UCSD-AML1 (cell line): ENCODE results near the gene KCNS1.

Experiments
- DNase-seq: peaks from one replicate; lab custom pipeline; 2025; ENCODE audit not compliant: unreplicated experiment; lab: John Stamatoyannopoulos, UW

Gene KCNS1

GRCh38 chr20:45051204-45052060 lies 49.5 kb downstream of the KCNS1 start:
- no peak for DNase-seq

GRCh38 chr20:45049904-45050471 lies 50.9 kb downstream of the KCNS1 start:
- DNase-seq, result no peak

- no peak for DNase-seq
These were observed 51.5 kb downstream of the KCNS1 start for GRCh38 chr20:45049438-45049837.

- DNase-seq, result no peak
These were observed 53.3 kb downstream of the KCNS1 start for GRCh38 chr20:45047581-45048119.

DNA sequence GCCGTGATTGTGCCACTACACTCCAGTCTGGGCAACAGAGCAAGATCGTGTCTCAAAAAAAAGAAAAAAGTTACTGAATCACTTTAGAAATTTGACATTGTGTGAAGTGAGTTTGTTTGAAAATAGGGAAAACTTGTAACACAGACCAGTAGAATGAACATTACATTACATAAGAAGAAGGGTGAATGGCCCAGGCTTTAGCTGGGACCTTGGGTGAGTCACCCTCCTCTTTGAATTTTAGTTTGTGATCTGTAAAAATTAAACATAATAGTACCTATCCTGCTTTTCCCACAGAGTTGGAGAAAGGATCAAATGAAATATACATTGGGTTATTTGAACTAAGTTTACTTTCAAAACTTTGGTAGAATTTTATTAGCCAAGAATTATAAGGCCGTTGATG lies 56.3 kb downstream of the KCNS1 start:
- no peak for DNase-seq

GRCh38 chr20:45044084-45044573 lies 56.8 kb downstream of the KCNS1 start:
- no peak for DNase-seq

DNA sequence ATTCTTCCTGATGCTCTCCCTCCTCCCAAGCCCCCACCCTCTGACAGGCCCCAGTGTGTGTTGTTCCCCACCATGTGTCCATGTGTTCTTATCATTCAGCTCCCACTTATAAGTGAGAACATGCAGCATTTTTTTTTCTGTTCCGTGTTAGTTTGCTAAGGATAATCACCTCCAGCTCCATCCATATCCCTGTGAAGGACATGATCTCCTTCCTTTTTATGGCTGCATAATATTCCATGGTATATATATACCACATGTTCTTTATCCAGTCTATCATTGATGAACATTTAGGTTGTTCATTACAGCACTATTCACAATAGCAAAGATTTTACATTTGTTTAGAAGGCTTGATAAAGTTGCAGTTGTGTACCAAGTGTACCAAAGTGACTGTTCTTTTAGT lies 57.9 kb downstream of the KCNS1 start:
- DNase-seq, result no peak
